Activated naive CD8-positive, alpha-beta T cell treated with anti-CD3 and anti-CD28 coated beads, Interleukin-2, amount 50 U/mL, for 24 hours (primary cell): ENCODE results near the gene SLAMF1.
"Not testable (repeated sequence)": the region's sequence is repeated elsewhere in the genome, so short reads cannot be mapped to it uniquely, and the experiment has no call there.

Experiments
- ATAC-seq: fragments of 150-1000 bp; cut with Tn5 transposase; one replicate; pipeline ENCODE4 v1.10.0; 2021
- DNase-seq: peaks from one replicate; pipeline ENCODE4 v3.0.0; 2021
- H3K27ac Mint-ChIP-seq: one replicate; pipeline ENCODE4 v1.8.0; 2021; ENCODE audit warnings: mild to moderate bottlenecking, mixed read lengths
- H3K27me3 Mint-ChIP-seq: one replicate; pipeline ENCODE4 v1.8.0; 2021; ENCODE audit warnings: mixed read lengths
- H3K36me3 Mint-ChIP-seq: one replicate; pipeline ENCODE4 v1.8.0; 2021; ENCODE audit warnings: low read depth, mixed read lengths
- H3K4me1 Mint-ChIP-seq: one replicate; pipeline ENCODE4 v1.8.0; 2021; ENCODE audit warnings: mixed read lengths
- H3K4me3 Mint-ChIP-seq: one replicate; pipeline ENCODE4 v1.8.0; 2021; ENCODE audit warnings: mild to moderate bottlenecking, moderate library complexity, mixed read lengths
- H3K9me3 Mint-ChIP-seq: one replicate; pipeline ENCODE4 v1.8.0; 2021; ENCODE audit warnings: mixed read lengths

The SLAMF1 gene

DNA sequence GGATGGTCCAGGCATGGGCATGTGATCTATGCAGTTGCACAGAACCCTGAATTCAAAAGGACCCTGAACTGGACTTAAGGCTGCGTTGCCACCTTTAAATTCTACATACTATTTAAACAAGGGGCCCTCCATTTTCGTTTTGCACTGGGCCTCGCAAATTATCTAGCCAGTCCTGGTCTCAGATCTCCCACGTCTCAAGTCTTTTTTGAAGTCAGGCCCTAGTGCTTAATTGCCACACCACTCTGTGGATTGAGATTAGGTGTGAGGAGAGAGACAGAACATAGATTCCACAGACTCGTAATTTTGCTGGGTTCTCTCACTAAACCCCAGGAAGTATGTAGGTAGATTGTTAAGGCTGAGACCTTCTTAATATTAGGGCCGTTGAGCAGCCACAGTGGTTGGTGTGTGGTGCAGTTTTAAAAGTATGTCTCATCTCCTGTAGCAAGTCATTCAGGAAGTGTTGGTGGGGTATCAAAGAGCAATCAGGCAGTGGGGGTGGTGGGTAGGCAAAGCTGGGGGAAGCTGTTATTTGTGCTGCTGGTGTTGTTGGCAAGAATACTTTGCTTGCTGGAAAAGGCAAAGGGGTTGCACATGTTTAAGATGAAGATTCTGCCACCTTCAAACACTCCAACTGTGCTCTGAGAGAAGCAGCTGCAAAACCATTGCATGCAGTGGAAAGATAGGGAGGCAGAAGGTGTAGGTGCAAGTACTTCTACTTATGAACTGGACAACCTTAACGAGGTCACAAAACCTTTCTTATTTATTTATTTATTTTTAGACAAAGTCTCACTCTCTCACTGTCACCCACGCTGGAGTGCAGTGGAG, 78.8 kb downstream of the SLAMF1 start:
- ATAC-seq (peak; percentile 97), DNase-seq (peak; percentile 67)
- Mint-ChIP-seq H3K4me1 (peaks cover 98% of the 10 kb centered on the region), H3K36me3 (peaks cover 57% of the 10 kb centered on the region), H3K9me3 (peaks cover 17% of the 10 kb centered on the region), H3K27me3 (no peaks in the 10 kb centered on the region), H3K4me3 (peak overlapping the region; percentile 64), H3K27ac (peak overlapping the region; percentile 97)

- Mint-ChIP-seq H3K4me3 (peak overlapping the region; percentile 64), H3K27me3 (no peaks in the 10 kb centered on the region), H3K36me3 (peaks cover 61% of the 10 kb centered on the region)
These were observed 79.5 kb downstream of the SLAMF1 start for GRCh38 chr1:160567341-160567740.

DNA sequence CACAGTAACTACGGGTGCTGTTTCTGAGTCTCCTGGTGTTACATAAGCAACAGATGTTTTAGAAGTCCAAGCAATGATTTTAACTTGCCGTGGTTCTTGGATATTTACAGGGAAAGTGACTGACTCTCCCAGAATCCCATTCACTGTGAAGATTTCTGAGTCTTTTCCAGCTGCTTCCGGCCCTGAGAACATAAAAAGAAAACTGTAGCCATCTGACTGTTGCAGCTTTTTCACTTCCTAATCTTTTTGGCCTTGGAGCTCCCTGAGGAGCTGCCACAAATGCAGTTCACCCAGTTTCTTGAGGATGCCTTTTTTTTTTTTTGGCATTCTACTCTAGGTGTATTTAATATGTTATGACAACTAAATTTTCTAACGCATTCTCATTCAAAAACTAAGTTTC, 81.3 kb downstream of the SLAMF1 start:
- DNase-seq (no peak), ATAC-seq (no peak)
- peaks cover 60% of the 10 kb centered on the region for H3K36me3 Mint-ChIP-seq
- peaks cover 10% of the 10 kb centered on the region for H3K9me3 Mint-ChIP-seq
- peak overlapping the region; percentile 4 for H3K4me3 Mint-ChIP-seq
- no peaks in the 10 kb centered on the region for H3K27me3 Mint-ChIP-seq
- H3K4me1 Mint-ChIP-seq: peaks cover 97% of the 10 kb centered on the region
- peak overlapping the region; percentile 97 for H3K27ac Mint-ChIP-seq

More at GRCh38 chr1:160567341-160567740, 79.5 kb downstream of the SLAMF1 start:
- ATAC-seq (no peak), DNase-seq (no peak)
- Mint-ChIP-seq H3K4me1 (peaks cover 97% of the 10 kb centered on the region), H3K9me3 (peaks cover 22% of the 10 kb centered on the region), H3K27ac (peak overlapping the region; percentile 97)

DNA sequence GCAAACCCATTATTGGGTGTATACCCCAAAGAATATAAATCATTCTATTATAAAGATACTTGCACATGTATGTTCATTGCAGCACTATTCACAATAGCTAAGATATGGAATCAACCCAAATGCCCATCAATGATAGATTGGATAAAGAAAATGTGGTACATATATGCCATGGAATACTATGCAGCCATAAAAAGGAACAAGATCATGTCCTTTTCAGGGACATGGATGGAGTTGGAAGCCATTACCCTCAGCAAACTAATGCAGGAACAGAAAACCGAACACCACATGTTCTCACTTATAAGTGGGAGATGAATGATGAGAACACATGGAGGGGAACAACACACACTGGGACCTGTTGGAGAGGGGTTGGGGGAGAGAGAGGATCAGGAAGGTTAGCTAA, 83.6 kb downstream of the SLAMF1 start:
- not testable (repeated sequence) for DNase-seq, ATAC-seq, H3K27me3 Mint-ChIP-seq, H3K4me3 Mint-ChIP-seq, H3K27ac Mint-ChIP-seq
- peaks cover 10% of the 10 kb centered on the region for H3K9me3 Mint-ChIP-seq
- H3K4me1 Mint-ChIP-seq: peaks cover 97% of the 10 kb centered on the region
- peaks cover 73% of the 10 kb centered on the region for H3K36me3 Mint-ChIP-seq

DNA sequence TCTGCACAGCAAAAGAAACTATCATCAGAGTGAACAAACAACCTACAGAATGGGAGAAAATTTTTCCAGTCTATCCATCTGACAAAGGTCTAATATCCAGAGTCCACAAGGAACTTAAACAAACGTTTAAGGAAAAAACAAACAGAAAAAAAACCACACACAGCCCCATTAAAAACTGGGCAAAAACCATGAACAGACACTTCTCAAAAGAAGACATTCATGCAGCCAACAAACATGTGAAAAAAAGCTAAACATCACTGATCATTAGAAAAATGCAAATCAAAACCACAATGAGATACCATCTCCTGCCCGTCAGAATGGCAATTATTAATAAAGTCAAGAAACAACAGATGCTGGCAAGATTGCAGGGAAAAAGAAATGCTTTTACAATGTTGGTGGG, 84.1 kb downstream of the SLAMF1 start:
- H3K9me3 Mint-ChIP-seq: peaks cover 10% of the 10 kb centered on the region
- not testable (repeated sequence) for H3K4me3 Mint-ChIP-seq, DNase-seq, ATAC-seq, H3K27me3 Mint-ChIP-seq
- H3K27ac Mint-ChIP-seq: peak overlapping the region; percentile 65
- peaks cover 74% of the 10 kb centered on the region for H3K36me3 Mint-ChIP-seq
- peaks cover 93% of the 10 kb centered on the region for H3K4me1 Mint-ChIP-seq

GRCh38 chr1:160560806-160561205, 86.0 kb downstream of the SLAMF1 start:
- H3K4me1 Mint-ChIP-seq: peaks cover 82% of the 10 kb centered on the region
- H3K36me3 Mint-ChIP-seq: peaks cover 70% of the 10 kb centered on the region
- H3K27ac Mint-ChIP-seq: peak overlapping the region; percentile 90
- H3K27me3 Mint-ChIP-seq: no peaks in the 10 kb centered on the region
- ATAC-seq: no peak
- peak overlapping the region; percentile 74 for H3K4me3 Mint-ChIP-seq
- DNase-seq: no peak
- peaks cover 10% of the 10 kb centered on the region for H3K9me3 Mint-ChIP-seq

GRCh38 chr1:160560045-160560705, 86.7 kb downstream of the SLAMF1 start:
- H3K27ac Mint-ChIP-seq: peak overlapping the region; percentile 90
- ATAC-seq (no peak), DNase-seq (no peak)
- peak overlapping the region; percentile 74 for H3K4me3 Mint-ChIP-seq
- peaks cover 10% of the 10 kb centered on the region for H3K9me3 Mint-ChIP-seq
- peaks cover 70% of the 10 kb centered on the region for H3K36me3 Mint-ChIP-seq
- no peaks in the 10 kb centered on the region for H3K27me3 Mint-ChIP-seq
- H3K4me1 Mint-ChIP-seq: peaks cover 76% of the 10 kb centered on the region

DNA sequence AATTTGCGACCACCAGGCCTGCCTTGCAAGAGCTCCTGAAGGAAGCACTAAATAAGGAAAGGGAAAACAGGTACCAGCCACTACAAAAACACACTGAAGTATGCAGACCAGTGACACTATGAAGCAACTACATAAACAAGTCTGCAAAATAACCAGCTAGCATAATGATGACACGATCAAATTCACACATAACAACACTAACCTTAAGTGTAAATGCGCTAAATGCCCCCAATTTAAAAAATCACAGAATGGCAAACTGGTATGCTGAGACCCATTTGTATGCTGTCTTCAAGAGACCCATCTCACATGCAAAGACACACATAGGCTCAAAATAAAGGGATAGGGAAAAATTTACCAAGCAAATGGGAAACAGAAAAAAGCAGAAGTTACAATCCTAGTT, 87.4 kb downstream of the SLAMF1 start:
- H3K36me3 Mint-ChIP-seq: peaks cover 64% of the 10 kb centered on the region
- not testable (repeated sequence) for ATAC-seq, H3K27me3 Mint-ChIP-seq, DNase-seq
- H3K4me1 Mint-ChIP-seq: peaks cover 70% of the 10 kb centered on the region
- peak overlapping the region; percentile 90 for H3K27ac Mint-ChIP-seq
- H3K4me3 Mint-ChIP-seq: peak overlapping the region; percentile 74
- peaks cover 10% of the 10 kb centered on the region for H3K9me3 Mint-ChIP-seq

DNA sequence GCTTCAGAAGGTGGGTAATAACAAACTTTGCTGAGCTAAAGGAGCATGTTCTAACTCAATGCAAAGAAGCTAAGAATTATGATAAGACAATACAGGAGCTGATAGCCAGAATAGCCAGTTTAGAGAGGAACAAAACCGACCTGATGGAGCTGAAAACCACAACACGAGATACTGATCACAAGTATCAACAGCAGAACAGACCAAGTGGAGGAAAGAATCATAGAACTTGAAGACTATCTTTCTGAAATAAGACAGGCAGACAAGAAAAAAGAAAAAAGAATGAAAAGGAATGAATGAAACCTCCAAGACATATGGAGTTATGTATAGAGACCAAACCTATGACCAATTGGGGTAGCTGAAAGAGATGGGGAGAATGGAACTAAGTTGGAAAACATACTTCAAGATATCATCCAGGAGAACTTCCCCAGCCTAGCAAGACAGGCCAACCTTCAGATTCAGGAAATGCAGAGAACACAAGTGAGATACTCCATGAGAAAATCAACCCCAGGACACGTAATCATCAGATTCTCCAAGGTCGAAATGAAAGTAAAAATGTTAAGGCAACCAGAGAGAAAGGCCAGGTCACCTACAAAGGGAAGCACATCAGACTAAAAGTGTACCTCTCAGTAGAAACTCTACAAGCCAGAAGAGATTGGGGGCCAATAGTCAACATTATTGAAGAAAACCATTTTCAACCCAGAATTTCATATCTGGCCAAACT, 88.0 kb downstream of the SLAMF1 start:
- no peaks in the 10 kb centered on the region for H3K27me3 Mint-ChIP-seq
- peak overlapping the region; percentile 90 for H3K27ac Mint-ChIP-seq
- peaks cover 66% of the 10 kb centered on the region for H3K4me1 Mint-ChIP-seq
- peaks cover 62% of the 10 kb centered on the region for H3K36me3 Mint-ChIP-seq
- no peak for DNase-seq
- peak overlapping the region; percentile 74 for H3K4me3 Mint-ChIP-seq
- no peak for ATAC-seq
- H3K9me3 Mint-ChIP-seq: peaks cover 10% of the 10 kb centered on the region
